ENCODE data around the gene PROX2.

Gene PROX2

GRCh38 chr14:74841230-74842207, 34.4 kb downstream of the PROX2 start:
- peak; percentile 28 for DNase-seq

GRCh38 chr14:74840603-74841030, 35.3 kb downstream of the PROX2 start:
- DNase-seq, result no peak

DNA sequence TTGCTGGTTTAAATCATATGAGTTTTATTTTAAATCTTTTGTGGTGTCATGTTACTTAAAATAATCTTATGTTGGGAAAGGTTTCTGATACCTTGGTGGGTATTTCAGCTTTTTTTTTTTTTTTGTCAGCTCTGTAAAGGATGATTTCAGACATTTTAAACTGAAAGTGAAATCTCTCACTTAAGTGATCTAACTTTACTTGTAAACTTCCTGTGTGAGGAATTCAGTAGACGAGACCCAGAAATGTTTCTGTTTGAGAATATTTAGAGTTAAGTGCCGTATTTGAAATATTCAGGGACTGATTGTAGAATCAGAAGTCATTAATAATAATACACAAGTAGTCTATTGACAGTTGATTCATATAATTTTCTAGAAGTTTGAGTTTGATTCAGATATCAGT, 37.8 kb downstream of the PROX2 start:
- peak; percentile 30 for DNase-seq

DNA sequence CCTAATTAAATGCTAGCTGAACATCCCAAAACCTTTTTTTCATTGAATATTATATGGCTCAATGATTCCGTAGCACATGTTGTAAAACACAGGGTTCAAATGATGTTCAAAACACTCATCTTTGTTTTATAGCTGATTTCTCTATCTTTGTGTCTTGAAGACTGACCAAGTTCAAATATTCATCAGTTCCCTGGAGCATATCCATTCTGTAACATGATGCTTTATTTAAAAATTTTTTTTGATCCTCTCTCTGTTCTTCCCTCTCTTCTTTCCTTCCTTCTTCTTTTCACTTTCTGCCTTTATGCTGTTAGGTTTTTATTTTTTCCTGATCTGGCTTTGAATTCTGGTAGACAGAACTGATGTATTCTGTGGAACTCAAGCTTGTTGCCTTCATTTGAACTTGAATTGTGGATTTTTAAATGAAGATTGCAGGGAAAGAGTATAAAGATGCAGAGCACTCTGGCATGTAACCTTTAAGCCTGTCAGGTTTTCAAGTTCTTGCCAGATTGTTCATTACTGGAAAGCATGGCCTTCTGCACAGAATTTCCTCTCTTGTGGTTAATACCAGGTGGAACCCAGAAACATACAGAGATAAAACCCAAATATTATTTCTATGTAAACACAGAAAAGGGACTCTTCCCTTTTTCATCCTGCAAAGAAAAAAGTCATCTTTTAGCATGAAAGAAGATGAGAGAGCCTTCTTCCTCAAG, 39.5 kb downstream of the PROX2 start:
- no peak for DNase-seq

DNA sequence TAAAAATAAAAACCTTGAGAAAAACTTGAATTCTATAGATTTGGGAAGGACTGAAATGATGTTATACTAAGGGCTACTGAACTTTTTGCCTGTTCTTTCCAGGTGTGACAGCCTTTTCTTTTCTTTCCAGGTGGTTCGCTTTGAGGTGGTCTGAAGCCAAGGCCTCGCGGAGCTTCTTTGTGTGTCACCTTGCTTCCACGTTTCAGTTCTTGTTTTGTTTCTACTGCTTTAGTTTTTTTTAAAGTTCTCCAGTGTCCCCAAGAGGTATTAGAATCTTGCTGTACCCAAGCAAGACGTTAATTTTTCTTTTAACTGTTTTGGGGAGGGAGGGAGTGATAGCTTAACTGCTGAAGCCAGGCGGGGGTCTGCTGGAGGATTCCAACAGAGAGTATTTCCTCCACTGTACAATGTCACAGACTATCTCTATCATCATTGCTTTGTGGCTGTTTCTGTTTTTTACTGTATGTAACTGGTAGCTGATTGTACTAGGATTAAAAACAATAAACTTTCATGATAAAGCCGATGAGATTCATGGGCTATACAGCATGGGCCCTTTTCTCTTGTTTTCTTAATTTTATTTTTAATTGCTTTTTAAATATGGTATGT, 40.2 kb downstream of the PROX2 start:
- no peak for DNase-seq

DNA sequence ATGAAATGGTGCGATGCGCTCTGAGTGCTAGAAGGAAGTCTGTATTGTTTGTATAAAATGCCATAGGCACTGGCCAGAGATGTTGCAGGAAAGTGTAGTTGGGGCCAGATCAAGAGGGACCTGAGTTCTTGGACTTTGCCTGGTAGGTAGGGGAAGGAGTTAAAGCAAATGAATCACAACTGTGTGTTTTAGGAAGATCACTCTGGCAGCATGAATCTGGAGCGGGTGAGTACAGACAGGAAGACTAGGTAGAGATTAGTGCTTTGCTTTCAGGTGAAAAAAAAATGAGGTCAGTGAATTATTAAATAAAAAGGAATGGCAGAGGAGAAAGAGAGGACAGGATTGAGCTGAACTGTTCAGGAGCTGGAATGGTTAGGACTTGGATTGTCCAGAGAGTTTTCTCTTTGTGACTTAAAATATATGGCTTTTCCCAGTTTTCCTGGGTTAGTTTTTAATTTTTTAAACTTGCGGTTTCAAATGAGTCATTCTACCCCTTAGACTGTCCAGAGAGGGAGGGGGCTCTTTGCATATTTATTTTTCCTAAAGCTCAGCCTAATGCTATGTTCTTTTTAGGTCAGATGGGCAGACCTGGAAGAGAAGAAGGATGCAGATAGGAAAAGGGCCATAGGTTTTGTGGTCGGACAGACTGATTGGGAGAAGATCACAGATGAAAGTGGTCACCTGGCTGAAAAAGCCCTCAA, 41.1 kb downstream of the PROX2 start:
- no peak for DNase-seq

DNA sequence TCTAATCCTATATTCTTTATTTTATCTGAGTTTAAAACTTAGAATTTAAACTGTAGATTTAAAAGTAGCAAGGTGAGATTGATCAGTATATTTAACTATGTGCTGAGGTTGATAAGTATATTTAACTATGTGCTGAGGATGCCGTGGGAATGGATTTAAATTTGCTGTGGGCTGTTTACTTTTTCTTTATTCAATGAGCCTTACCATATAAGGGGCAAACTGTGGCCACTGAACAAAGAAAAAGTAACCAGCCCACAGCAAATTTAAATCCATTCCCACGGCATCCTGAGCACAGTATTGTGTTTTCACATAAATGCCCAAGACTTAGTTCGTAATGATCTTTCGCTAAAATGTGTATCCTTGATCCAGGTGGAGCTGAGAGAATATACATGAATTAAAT, 43.1 kb downstream of the PROX2 start:
- no peak for DNase-seq

DNA sequence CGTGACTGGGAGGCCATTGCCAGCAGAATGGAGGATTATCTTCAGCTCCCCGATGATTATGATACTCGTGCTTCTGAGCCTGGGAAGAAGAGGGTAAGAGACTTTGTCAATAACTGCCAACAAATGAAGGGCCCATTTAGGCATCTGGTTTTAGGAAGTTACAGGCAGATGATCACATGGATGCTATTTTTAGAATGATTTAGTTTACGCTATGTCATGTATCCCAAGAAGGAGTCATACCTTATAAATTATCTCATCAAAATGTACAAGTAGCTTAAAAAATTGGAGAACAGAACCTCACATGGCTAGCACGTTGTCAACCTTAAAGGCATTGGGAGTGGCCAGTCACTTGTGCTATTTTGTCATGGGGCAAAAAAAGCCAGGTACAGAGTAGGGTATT, 46.7 kb downstream of the PROX2 start:
- DNase-seq, result no peak

- DNase-seq, result no peak
These were observed 49.4 kb downstream of the PROX2 start for GRCh38 chr14:74826574-74826973.
